Measurements from ENCODE around the gene SOX10.
"Not testable (repeated sequence)": the region's sequence is repeated elsewhere in the genome, so short reads cannot be mapped to it uniquely, and the experiment has no call there.

The SOX10 gene

GRCh38 chr22:37967637-37968451 lies 16.5 kb downstream of the SOX10 start:
- Mint-ChIP-seq H3K27me3 (ENCODE audit: low read depth) (no peaks in the 10 kb centered on the region), H3K36me3 (ENCODE audit: low read depth) (peaks cover 24% of the 10 kb centered on the region), H3K4me1 (ENCODE audit: low read depth) (peaks cover 4% of the 10 kb centered on the region), H3K27ac (no peak overlapping the region), H3K9me3 (no peaks in the 10 kb centered on the region), H3K4me3 (no peak overlapping the region)

- H3K27ac Mint-ChIP-seq = no peak overlapping the region
- no peaks in the 10 kb centered on the region for H3K9me3 Mint-ChIP-seq
- H3K27me3 Mint-ChIP-seq (ENCODE audit: low read depth) = no peaks in the 10 kb centered on the region
- H3K36me3 Mint-ChIP-seq (ENCODE audit: low read depth) = peaks cover 27% of the 10 kb centered on the region
- peaks cover 4% of the 10 kb centered on the region for H3K4me1 Mint-ChIP-seq (ENCODE audit: low read depth)
- no peak overlapping the region for H3K4me3 Mint-ChIP-seq
These were observed 17.2 kb downstream of the SOX10 start for GRCh38 chr22:37967147-37967546.

DNA sequence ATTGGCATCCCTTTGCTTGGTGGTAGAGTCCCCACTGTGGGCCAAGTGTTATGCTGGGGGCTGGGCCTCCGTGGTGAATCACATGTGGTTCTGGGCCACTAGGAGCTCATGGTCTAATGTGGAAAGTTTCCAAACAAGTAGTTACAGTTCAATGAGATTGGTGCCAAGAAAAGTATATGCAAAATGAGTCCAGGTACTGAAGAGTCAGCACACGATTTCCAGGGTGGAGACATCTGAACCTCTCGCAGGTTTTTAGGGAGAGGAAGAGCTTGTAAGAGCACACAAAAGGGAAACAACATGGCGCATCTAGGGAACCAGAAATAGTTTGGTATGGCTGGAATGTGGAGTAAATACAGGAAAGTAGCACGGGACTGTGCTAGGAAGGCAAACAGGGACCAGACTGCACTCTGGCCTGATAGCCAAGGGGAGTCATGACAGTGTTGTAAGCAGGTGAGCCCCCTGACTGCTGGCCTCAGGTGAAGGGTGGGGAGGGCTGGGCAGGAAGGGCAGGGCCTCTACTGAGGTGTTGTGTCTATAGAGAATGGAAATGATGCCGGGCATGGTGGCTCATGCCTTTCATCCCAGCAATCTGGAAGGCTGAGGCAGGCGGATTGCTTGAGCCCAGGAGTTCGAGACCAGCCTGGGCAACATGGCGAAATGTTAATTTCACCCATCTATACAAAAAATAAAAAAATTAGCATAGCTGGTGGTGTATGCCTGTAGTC lies 18.3 kb downstream of the SOX10 start:
- no peaks in the 10 kb centered on the region for H3K9me3 Mint-ChIP-seq
- H3K4me1 Mint-ChIP-seq (ENCODE audit: low read depth) = peaks cover 4% of the 10 kb centered on the region
- H3K4me3 Mint-ChIP-seq = no peak overlapping the region
- peaks cover 35% of the 10 kb centered on the region for H3K36me3 Mint-ChIP-seq (ENCODE audit: low read depth)
- H3K27ac Mint-ChIP-seq = peak overlapping the region; percentile 38
- H3K27me3 Mint-ChIP-seq (ENCODE audit: low read depth) = no peaks in the 10 kb centered on the region

- peaks cover 47% of the 10 kb centered on the region for H3K36me3 Mint-ChIP-seq (ENCODE audit: low read depth)
- no peak overlapping the region for H3K27ac Mint-ChIP-seq
- H3K27me3 Mint-ChIP-seq (ENCODE audit: low read depth) = no peaks in the 10 kb centered on the region
- peaks cover 3% of the 10 kb centered on the region for H3K4me1 Mint-ChIP-seq (ENCODE audit: low read depth)
- H3K9me3 Mint-ChIP-seq = no peaks in the 10 kb centered on the region
- H3K4me3 Mint-ChIP-seq = no peak overlapping the region
These were observed 23.3 kb downstream of the SOX10 start for GRCh38 chr22:37961062-37961461.

- no peak overlapping the region for H3K4me3 Mint-ChIP-seq
- H3K36me3 Mint-ChIP-seq (ENCODE audit: low read depth) = peaks cover 47% of the 10 kb centered on the region
- H3K27ac Mint-ChIP-seq = no peak overlapping the region
- peaks cover 7% of the 10 kb centered on the region for H3K4me1 Mint-ChIP-seq (ENCODE audit: low read depth)
- H3K27me3 Mint-ChIP-seq (ENCODE audit: low read depth) = no peaks in the 10 kb centered on the region
- no peaks in the 10 kb centered on the region for H3K9me3 Mint-ChIP-seq
These were observed 25.0 kb downstream of the SOX10 start for GRCh38 chr22:37959231-37959825.

- peaks cover 45% of the 10 kb centered on the region for H3K36me3 Mint-ChIP-seq (ENCODE audit: low read depth)
- H3K9me3 Mint-ChIP-seq = no peaks in the 10 kb centered on the region
- no peak overlapping the region for H3K4me3 Mint-ChIP-seq
- H3K27me3 Mint-ChIP-seq (ENCODE audit: low read depth) = peaks cover 10% of the 10 kb centered on the region
- no peak overlapping the region for H3K27ac Mint-ChIP-seq
- peaks cover 14% of the 10 kb centered on the region for H3K4me1 Mint-ChIP-seq (ENCODE audit: low read depth)
These were observed 27.1 kb downstream of the SOX10 start for GRCh38 chr22:37957232-37957631.

DNA sequence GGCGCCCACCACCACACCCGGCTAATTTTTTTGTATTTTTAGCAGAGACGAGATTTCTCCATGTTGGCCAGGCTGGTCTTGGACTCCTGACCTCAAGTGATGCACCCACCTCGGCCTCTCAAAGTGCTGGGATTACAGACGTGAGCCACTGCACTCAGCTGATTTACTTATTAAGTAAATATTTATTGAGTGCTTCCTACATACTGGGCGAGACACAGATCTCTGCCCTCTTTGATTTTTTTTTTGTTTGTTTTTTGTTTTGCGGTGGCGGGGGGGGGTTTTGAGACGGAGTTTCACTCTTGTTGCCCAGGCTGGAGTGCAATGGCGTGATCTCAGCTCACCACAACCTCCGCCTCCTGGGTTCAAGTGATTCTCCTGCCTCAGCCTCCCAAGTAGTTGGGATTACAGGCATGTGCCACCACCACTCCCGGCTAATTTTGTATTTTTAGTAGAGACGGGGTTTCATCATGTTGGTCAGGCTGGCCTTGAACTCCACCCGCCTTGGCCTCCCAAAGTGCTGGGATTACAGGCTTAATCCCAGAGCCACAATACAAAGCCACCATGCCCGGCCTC lies 28.4 kb downstream of the SOX10 start:
- not testable (repeated sequence) for H3K9me3 Mint-ChIP-seq, H3K27ac Mint-ChIP-seq, H3K4me3 Mint-ChIP-seq
- peaks cover 18% of the 10 kb centered on the region for H3K27me3 Mint-ChIP-seq (ENCODE audit: low read depth)
- peaks cover 14% of the 10 kb centered on the region for H3K4me1 Mint-ChIP-seq (ENCODE audit: low read depth)
- H3K36me3 Mint-ChIP-seq (ENCODE audit: low read depth) = peaks cover 36% of the 10 kb centered on the region

DNA sequence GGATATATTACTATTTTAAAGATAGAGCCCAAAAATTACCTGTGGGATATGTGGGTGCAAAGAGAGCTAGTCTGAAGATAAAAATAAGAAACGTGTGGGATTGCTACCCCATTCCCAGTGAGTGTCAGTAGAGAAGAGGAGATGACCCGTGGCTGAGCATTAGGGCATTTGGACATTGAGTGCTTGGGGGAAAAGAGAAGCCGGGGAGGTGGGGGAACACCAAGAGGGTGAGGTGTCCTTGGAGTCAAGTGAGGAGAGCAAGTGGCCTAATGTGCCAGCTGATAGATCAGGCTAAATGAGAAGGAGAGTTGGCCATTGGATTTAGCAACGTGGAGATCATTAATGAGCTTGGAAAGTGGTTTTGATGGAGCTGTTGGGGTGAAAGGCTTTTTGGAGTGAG lies 29.7 kb downstream of the SOX10 start:
- H3K27me3 Mint-ChIP-seq (ENCODE audit: low read depth) = peaks cover 18% of the 10 kb centered on the region
- H3K4me1 Mint-ChIP-seq (ENCODE audit: low read depth) = peaks cover 14% of the 10 kb centered on the region
- peaks cover 33% of the 10 kb centered on the region for H3K36me3 Mint-ChIP-seq (ENCODE audit: low read depth)
- no peak overlapping the region for H3K27ac Mint-ChIP-seq
- H3K9me3 Mint-ChIP-seq = no peaks in the 10 kb centered on the region
- peak overlapping the region; percentile 99 for H3K4me3 Mint-ChIP-seq

- Mint-ChIP-seq H3K4me3 (peak within 1 kb of the TSS; percentile 99), H3K27me3 (ENCODE audit: low read depth) (peaks cover 18% of the 10 kb centered on the region), H3K9me3 (no peaks in the 10 kb centered on the region), H3K27ac (peak within 1 kb of the TSS; percentile 93), H3K4me1 (ENCODE audit: low read depth) (peaks cover 14% of the 10 kb centered on the region), H3K36me3 (ENCODE audit: low read depth) (peaks cover 23% of the 10 kb centered on the region)
These were observed 30.7 kb downstream of the SOX10 start, which contains the start of the genes C22orf23 and POLR2F for GRCh38 chr22:37953437-37954179. C22orf23 (minus strand) TSS chr22:37953601; CDS start chr22:37953149, 452 bp downstream. POLR2F (plus strand) TSS chr22:37953699; CDS start chr22:37953788, 89 bp downstream.

DNA sequence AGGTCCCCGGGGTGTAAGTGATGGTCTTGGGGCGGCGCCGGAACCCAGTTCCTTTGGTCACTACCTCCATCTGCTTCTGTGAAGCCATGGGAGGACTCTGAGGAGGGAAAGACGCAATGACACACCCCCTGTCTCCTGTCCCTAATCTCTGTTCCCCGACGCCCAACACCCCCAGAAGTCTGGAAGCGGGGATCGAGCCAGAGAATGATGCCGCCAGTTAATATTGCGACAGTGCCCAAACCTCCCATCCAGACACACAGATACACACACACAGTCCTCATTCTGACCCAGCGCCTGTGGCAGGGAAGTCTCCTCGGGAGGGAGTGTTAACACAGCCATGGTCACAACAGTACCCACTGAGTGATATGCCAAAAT lies 31.3 kb downstream of the SOX10 start:
- peaks cover 18% of the 10 kb centered on the region for H3K27me3 Mint-ChIP-seq (ENCODE audit: low read depth)
- H3K27ac Mint-ChIP-seq = peak overlapping the region; percentile 93
- peaks cover 14% of the 10 kb centered on the region for H3K4me1 Mint-ChIP-seq (ENCODE audit: low read depth)
- no peaks in the 10 kb centered on the region for H3K9me3 Mint-ChIP-seq
- peaks cover 20% of the 10 kb centered on the region for H3K36me3 Mint-ChIP-seq (ENCODE audit: low read depth)
- peak overlapping the region; percentile 99 for H3K4me3 Mint-ChIP-seq

- not testable (repeated sequence) for H3K9me3 Mint-ChIP-seq
- Mint-ChIP-seq H3K27me3 (ENCODE audit: low read depth) (peaks cover 18% of the 10 kb centered on the region), H3K36me3 (ENCODE audit: low read depth) (peaks cover 17% of the 10 kb centered on the region)
These were observed 31.7 kb downstream of the SOX10 start for GRCh38 chr22:37952629-37953028.

DNA sequence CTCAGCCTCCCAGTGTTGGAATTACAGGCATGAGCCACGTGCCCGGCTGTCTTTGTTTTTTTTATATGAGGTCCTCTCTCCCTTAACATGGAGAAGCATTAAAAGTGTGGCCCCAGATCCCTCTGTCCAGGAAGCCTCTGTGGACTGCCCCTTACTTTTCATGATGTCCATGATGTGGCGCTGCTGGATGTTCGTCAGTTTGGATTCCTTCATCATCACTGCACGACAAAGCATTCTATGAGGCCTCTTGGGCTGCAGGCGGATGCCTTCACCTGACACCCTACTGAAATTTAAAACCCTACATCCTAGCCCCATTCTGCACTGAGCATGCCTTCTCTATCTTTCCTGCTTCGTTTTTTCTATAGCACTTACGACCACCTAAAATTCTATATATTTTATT lies 33.0 kb downstream of the SOX10 start:
- peaks cover 18% of the 10 kb centered on the region for H3K27me3 Mint-ChIP-seq (ENCODE audit: low read depth)

More at GRCh38 chr22:37952629-37953028, 31.7 kb downstream of the SOX10 start:
- Mint-ChIP-seq H3K4me1 (ENCODE audit: low read depth) (peaks cover 14% of the 10 kb centered on the region), H3K4me3 (peak overlapping the region; percentile 99)
- not testable (repeated sequence) for H3K27ac Mint-ChIP-seq

GRCh38 chr22:37947142-37947795 lies 37.1 kb downstream of the SOX10 start:
- H3K36me3 Mint-ChIP-seq (ENCODE audit: low read depth); H3K4me3 Mint-ChIP-seq; H3K27ac Mint-ChIP-seq; H3K4me1 Mint-ChIP-seq (ENCODE audit: low read depth); H3K27me3 Mint-ChIP-seq (ENCODE audit: low read depth); H3K9me3 Mint-ChIP-seq: not testable (repeated sequence)

More for the DNA sequence above, 33.0 kb downstream of the SOX10 start:
- Mint-ChIP-seq H3K36me3 (ENCODE audit: low read depth) (peaks cover 7% of the 10 kb centered on the region), H3K4me3 (no peak overlapping the region), H3K4me1 (ENCODE audit: low read depth) (peaks cover 14% of the 10 kb centered on the region), H3K9me3 (no peaks in the 10 kb centered on the region), H3K27ac (no peak overlapping the region)

Measured in T-helper 1 cell treated with Interleukin-12 subunit alpha and Interleukin-12 subunit beta and Interleukin-4 antibody, amounts not matched to agents 30 μg/mL and 1 μg/mL, for 36 hours (primary cell).